ENCODE results near the gene FAM72B. TPM values are rescaled to one million over a fixed set of nuclear protein-coding genes. Genes with fewer than 3 reads are reported as not detected.
A peak's percentile ranks its signal among the peaks of the same experiment; 100 is the strongest.
"Not testable (repeated sequence)": the region's sequence is repeated elsewhere in the genome, so short reads cannot be mapped to it uniquely, and the experiment has no call there.

The FAM72B gene
- total RNA-seq, 2 donors from 2014 or later, result 18.6 to 22.9 TPM

DNA sequence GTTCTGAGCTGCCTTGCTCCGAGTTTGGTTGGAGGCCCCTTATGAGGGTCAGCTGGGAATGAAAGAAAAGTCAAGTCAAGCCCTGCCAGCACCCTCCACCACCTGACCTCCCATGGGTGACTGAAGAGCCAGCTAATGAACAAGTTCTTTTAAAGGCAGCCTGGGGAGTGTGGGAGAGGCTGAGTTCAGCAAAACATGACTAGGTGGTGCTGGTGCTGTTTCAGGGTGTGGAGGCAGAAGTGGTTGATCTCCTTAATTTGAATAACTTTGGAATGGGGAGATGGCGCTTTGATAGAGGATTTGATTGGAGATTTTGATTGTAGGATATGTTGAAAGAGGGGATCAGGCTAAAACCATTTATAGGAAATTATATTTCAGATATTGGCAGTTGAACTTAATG, 23.2 kb upstream of the FAM72B start:
- not testable (repeated sequence) for H3K27ac Mint-ChIP-seq; H3K9me3 Mint-ChIP-seq; H3K4me3 Mint-ChIP-seq; ATAC-seq (replicated peaks); H3K36me3 Mint-ChIP-seq (ENCODE audit: low read depth); H3K4me1 Mint-ChIP-seq; H3K27me3 Mint-ChIP-seq

DNA sequence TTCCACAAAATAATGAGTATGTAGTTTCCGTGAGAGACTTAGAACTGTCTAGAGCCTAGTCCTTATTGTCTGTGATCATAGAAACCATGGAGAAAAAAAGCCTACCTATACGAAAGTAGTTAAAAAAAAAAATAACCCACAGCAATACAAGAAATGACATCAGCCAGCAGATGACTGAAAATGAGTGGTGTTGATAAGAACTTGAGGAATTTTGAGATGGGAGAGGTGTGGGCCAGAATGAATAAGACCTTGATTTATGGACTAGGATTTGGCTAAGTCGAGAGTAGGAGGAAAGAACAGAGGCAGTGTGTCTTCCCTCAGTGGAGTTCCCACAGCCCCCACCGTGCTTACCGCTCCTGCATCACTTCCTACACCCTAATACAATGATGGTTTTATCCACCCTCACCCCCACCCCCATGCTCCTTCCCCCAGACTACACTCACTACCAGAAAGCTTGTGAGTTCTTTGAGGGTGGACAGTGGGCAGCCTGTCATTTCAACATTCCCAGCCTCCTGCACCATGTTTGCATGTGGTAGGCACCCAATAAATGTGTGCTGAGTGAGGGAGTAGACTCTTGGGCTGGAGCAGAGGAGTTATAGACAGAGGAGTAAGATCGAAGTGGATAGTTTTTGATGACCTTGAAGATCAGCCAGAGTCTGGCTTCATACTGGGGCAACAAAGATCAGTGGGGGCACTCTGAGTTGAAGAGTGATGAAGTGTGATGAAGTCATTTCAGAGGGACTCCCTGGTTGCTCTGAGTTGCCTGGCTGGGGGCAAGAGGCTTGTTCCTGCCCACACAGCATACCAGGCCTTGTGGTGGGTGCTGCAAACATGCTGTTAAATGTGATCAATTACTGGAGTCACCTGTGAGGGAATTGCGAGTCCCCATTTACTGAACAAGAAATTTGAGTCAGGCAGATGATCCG, 21.9 kb upstream of the FAM72B start:
- ATAC-seq (replicated peaks), result peak; percentile 86
- not testable (repeated sequence) for H3K9me3 Mint-ChIP-seq; H3K27ac Mint-ChIP-seq; H3K27me3 Mint-ChIP-seq; H3K4me1 Mint-ChIP-seq; H3K36me3 Mint-ChIP-seq (ENCODE audit: low read depth); H3K4me3 Mint-ChIP-seq

DNA sequence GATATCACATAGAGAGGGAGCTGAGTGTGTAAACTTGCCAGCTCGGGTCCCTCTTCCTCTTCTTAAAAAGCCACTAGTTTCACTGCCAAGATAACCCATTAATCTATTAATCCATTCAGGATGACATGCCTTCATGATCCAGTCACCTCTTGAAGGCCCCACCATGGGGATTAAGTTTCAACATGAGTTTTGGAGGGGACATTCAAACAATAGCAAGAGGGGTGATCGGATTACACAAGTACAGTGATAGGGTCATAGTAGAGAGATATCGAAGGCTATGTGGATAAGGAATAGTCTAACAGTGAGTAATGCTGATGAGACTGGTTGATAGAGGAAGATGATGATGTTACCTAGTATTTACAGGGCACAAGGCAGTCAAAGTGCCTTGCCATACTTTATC, 18.8 kb upstream of the FAM72B start:
- not testable (repeated sequence) for H3K4me3 Mint-ChIP-seq; H3K4me1 Mint-ChIP-seq; H3K27ac Mint-ChIP-seq; ATAC-seq (replicated peaks); H3K36me3 Mint-ChIP-seq (ENCODE audit: low read depth); H3K9me3 Mint-ChIP-seq; H3K27me3 Mint-ChIP-seq

DNA sequence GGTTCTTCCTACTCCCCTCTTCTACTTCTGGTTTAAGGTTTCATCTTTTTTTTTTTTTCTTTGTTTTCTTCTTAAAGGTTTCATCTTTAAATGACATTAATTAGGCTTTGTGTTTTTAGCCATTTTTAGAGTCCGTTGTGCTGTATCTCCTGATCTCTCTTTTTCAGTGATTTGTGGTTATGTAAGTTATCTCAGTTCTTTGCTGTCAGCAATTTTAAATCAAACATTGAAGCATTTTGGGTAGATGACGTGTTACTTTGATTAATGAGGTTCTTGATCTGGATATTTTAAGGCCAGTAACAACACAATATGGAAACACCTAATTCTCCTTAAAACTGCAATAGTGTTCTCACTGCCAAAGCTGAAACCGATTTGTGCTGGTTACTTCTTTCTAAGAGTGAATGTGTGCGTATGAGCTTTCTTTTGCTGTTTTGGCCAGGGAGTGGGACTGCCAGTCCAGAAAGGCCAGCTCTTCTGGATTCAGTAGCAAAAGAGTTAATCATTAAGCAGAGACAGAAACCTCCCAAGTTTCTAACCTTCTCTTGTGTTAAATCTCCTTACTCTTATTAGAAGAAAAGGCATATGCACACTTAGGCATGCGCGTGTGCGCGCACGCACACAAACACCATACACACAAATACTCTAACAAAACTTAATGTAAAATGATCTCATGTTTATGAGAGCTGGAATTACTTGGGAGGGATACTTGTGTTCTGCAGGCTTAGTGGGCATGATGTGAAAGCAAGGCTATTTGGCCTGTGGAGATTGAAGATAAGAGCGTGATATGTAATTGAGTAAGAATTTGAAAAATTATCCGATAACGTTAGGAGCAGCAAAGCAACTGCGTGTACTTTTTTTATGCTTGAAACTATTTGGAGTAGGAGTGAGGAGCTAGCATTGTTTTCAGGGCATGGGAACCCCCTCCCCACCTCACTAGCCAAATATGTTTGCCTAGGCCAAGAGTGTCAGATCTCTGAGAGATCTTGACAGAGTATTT, 17.1 kb upstream of the FAM72B start:
- not testable (repeated sequence) for H3K36me3 Mint-ChIP-seq (ENCODE audit: low read depth); H3K9me3 Mint-ChIP-seq; ATAC-seq (replicated peaks)

DNA sequence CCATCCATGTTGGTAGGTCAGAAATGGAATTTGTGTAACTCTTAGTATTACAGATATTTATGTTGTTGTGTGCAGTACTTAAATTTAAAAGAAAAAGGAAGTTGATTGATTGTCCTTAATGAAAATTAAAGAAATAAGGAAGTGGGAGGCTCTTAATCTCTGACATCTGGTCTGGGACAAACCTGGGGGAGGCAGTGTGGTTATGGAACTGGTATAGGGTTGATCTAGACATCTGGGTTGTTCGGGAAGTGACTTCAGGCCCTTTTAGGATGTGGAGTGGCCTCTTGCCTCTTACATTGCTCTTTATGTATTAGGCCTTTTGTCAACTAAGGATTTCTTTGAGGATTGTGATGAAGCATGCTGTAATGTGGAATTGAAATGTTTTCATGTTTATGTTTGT, 16.1 kb upstream of the FAM72B start:
- not testable (repeated sequence) for ATAC-seq (replicated peaks); H3K27me3 Mint-ChIP-seq; H3K4me1 Mint-ChIP-seq; H3K27ac Mint-ChIP-seq; H3K36me3 Mint-ChIP-seq (ENCODE audit: low read depth); H3K4me3 Mint-ChIP-seq; H3K9me3 Mint-ChIP-seq

More for the DNA sequence above, 17.1 kb upstream of the FAM72B start:
- H3K4me1 Mint-ChIP-seq, H3K27me3 Mint-ChIP-seq, H3K27ac Mint-ChIP-seq, H3K4me3 Mint-ChIP-seq: not testable (repeated sequence)

DNA sequence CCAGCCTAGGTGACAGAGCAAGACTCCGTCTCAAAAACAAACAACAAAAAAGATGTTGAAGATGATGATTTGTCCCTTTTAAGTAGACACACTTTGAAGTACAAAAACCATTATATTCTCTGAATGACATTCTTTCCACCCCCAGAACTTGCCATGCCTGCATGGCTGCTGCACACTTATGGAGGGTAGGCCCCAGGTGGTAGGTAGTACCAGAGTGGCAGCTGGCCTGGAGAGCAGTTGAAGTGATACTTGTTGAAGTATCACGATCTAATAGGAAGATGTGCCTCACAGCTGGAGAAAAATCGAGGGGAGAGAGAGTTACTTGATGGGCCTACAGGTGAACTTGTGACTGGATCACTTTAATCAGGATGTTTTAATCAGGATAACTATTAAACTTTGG, 15.6 kb upstream of the FAM72B start:
- H3K4me1 Mint-ChIP-seq; H3K4me3 Mint-ChIP-seq; H3K27me3 Mint-ChIP-seq; ATAC-seq (replicated peaks); H3K9me3 Mint-ChIP-seq; H3K36me3 Mint-ChIP-seq (ENCODE audit: low read depth); H3K27ac Mint-ChIP-seq: not testable (repeated sequence)

DNA sequence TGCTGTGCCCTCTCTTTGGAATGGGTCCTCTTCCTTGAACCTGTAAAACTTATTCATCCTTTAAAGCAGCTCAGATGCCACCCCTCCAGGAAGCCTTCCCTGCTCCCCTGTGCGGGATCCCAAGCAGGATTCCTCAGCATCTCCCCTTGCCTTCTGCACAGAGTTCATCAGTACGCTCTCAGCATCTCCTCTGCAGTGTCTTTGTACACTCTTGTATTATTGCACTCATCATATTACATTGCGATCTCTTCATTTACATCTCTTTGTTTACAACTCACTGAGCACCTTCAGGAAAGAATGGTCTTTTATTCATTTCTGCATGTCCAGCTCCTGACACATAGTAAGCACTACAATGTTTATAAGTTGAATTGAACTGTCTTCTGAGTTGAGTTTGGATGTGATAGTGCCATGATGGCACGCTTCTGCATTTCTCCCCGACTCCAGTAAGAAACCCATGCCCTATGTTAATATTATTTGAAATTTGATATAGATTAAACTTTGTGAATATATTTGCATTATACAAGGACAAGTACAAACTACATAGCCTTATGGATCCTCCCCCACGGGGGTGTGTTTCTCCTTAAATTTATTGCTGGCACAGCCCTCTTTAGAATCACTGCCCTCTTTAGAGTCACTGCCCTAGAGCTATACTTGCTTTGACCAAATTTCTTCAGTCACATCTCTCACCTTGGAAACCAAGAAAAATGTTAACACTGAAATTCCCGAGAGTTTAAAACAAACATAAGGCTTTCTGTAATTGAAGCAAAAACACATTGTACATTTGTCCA, 13.1 kb upstream of the FAM72B start:
- not testable (repeated sequence) for H3K36me3 Mint-ChIP-seq (ENCODE audit: low read depth); H3K9me3 Mint-ChIP-seq; H3K4me3 Mint-ChIP-seq; H3K27ac Mint-ChIP-seq; H3K4me1 Mint-ChIP-seq; H3K27me3 Mint-ChIP-seq; ATAC-seq (replicated peaks)

DNA sequence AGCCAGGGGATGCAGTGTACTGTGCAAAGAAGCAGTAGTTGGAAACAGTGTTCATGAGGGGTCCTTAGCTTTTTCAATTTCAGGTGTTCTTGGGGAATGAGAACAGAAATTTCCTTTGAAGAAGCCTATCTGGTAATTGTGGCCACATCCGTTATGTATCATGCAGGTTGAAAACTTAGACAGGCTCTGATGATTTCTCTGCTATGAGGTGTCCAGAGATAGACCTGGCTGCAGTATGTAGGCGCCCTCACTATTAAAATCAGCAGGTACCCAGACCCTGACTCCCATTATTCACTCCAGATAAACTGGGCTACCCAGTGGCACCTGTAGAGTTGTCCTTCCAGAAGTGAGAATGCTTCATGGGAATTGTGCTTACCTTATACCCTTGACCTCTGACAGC, 8.4 kb upstream of the FAM72B start:
- not testable (repeated sequence) for H3K27ac Mint-ChIP-seq; H3K4me3 Mint-ChIP-seq; H3K9me3 Mint-ChIP-seq; H3K27me3 Mint-ChIP-seq; H3K36me3 Mint-ChIP-seq (ENCODE audit: low read depth); H3K4me1 Mint-ChIP-seq
- peak; percentile 59 for ATAC-seq (replicated peaks)

DNA sequence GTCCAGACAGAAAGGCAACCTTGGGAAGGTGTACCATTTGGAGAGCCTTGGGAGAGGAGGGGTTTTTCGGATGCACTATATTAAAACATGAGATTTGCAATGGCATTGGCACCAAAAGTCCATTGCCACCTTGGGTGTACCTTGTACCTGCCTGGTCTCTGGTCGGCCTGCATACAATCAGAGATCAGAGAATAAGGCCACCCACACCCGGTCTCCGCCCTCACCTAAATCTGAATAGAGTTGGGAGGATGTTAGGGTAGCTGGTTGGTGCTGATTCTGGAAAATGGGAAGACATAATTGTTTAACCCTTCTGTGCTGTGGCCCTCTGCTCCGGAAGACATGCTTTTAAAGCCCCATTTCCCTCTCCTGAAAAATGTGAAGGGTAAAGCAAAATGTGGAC, 3.8 kb upstream of the FAM72B start:
- ATAC-seq (replicated peaks); H3K4me1 Mint-ChIP-seq; H3K27ac Mint-ChIP-seq; H3K27me3 Mint-ChIP-seq; H3K9me3 Mint-ChIP-seq; H3K36me3 Mint-ChIP-seq (ENCODE audit: low read depth): not testable (repeated sequence)
- peak overlapping the region; percentile 51 for H3K4me3 Mint-ChIP-seq

DNA sequence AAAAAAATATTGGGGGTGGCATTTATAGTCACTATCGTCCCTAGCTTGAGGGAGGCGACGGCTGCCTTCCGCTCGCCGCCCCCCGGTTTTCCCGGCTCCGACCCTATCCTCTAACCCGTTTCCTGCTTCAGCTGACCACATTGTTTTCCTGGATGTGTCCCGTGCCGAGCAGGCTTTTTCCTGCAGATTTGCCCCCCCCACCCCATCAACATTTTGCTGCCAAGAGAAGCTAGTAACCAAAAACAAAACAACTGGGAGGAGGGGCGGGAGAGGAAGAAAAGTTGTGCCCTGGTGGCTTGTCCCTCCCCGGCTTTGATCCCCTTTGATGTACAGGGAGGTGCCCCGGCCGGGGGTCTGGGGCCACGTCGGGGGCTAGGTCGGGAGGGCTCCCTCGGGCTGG, 2.1 kb upstream of the FAM72B start:
- Mint-ChIP-seq H3K4me3 (peak overlapping the region; percentile 82), H3K27ac (peak overlapping the region; percentile 74)
- not testable (repeated sequence) for H3K27me3 Mint-ChIP-seq; H3K4me1 Mint-ChIP-seq; ATAC-seq (replicated peaks); H3K9me3 Mint-ChIP-seq; H3K36me3 Mint-ChIP-seq (ENCODE audit: low read depth)

DNA sequence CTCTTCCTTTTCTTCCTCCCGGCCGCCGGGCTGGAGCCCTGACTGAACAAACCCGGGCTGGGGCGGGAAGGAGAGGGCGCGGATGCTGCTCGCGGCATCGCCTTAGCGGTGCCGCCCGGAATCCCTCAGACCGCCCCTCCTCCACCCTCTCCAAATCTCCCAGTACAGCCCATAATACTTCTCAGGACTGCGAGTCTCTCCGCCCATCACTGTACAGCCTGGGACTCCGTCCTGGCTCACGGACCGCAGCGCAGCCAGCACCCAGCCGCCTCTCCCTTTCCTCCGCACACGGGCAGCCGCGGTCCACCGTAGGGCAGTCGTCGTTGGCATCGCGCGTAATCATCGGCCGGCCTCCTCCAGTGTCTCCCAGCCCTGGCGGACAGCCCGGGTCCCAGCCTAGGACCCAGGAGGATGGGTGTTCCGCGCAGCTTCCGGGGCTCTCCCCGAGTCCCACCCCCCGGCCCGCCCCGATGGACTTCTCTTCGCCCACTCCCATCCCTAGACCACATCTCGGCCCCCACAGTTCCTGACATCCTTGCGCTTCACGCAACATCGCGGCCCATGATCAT, 1.1 kb upstream of the FAM72B start:
- H3K9me3 Mint-ChIP-seq; H3K4me1 Mint-ChIP-seq; H3K27me3 Mint-ChIP-seq; H3K36me3 Mint-ChIP-seq (ENCODE audit: low read depth): not testable (repeated sequence)
- Mint-ChIP-seq H3K27ac (peak overlapping the region; percentile 59), H3K4me3 (peak overlapping the region; percentile 74)
- ATAC-seq (replicated peaks), result peak; percentile 13

DNA sequence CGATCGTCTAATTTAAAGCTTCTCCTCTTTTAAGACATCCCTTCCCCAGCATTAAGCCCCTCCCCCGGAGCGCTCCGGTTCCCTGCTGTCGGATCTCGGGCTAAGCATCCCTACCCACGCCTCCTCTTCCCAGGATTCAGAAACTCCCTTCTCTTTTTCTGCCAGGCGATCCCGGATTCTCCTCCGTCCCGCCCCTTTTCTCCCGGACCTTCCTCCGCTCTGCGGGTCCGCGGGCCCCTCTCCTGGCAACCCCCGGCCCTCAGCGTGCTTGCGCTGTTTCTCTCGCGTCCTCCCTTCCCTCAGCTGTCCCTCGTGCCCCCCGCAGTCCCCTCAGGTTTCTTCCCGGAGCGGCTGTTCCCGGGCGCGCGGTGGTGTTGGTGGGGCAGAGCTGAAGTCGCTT, 273 bp downstream of the FAM72B start:
- not testable (repeated sequence) for ATAC-seq (replicated peaks); H3K27me3 Mint-ChIP-seq; H3K27ac Mint-ChIP-seq; H3K36me3 Mint-ChIP-seq (ENCODE audit: low read depth); H3K9me3 Mint-ChIP-seq; H3K4me1 Mint-ChIP-seq
- peak overlapping the region; percentile 79 for H3K4me3 Mint-ChIP-seq

DNA sequence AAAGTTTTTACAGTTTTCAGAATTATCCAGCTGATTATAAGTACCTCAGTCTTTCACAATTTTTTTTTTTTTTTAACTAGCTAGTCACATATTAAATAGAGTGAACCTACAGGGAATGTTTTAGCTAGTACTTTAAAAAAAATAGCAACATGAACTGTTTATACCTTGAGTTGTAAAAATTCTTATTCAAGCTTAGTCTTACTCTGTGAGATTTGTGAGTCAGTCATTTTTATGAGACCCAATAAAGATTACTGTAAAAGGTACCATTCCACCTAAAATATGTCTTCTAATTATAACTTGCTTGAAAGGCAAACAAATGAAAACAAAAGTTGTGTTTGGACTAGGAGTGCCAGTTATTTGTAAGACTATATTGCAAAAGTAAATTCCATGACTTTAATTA, 5.9 kb downstream of the FAM72B start:
- H3K36me3 Mint-ChIP-seq (ENCODE audit: low read depth); H3K27me3 Mint-ChIP-seq; ATAC-seq (replicated peaks); H3K27ac Mint-ChIP-seq; H3K4me3 Mint-ChIP-seq; H3K9me3 Mint-ChIP-seq; H3K4me1 Mint-ChIP-seq: not testable (repeated sequence)

DNA sequence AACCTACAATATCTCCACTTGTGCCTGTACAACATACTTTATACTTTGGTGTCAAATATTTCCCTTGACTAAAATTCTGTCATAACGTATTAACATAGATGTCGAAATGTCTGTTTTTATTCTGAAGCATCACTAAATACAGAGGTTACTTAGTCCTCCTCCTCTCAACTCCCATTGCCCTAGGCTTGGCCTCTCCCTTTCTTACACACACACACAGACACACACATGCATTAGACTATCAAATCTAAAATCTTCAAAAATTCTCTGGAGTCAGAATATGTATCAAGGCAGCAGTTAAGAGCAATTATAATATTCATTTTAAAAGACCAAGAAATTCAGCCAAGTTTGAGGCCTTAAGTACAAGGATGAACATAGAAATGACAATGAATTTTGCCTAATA, 7.5 kb downstream of the FAM72B start:
- not testable (repeated sequence) for ATAC-seq (replicated peaks); H3K36me3 Mint-ChIP-seq (ENCODE audit: low read depth); H3K4me3 Mint-ChIP-seq; H3K4me1 Mint-ChIP-seq; H3K27me3 Mint-ChIP-seq; H3K9me3 Mint-ChIP-seq; H3K27ac Mint-ChIP-seq
